ENCODE data around the gene COMMD9. TPM values are rescaled to one million over a fixed set of nuclear protein-coding genes. Genes with fewer than 3 reads are reported as not detected.

COMMD9 gene
- total and polyA plus RNA-seq, 2 of the 4 experiments (the other 2 are of a cell fraction) = 50.7 to 58.3 TPM

DNA sequence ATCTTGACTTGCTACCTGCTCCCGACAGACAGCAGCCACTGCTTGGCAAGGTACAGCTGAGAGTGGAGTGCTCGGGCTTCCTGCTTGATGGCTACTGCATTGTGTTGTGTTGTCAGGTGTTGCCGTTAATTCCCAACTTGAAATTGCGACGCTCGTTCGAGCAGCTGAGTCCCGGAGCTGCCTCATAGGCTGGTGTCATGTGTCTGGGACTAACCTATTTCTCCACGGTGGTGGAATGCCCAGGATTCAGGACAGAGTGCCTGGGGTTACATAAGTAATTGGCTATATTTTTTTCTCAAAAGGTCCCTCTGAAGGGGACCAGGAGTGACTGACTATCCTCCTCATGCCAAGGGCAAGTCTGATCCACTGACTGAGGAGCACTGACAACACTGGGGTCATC is 18.5 kb downstream of the COMMD9 start:
- TF ChIP-seq POLR2A (IDR thresholded peaks at IDR 0.05; ENCODE audit: low read depth, low read length) = no peak
- no peak for TF ChIP-seq MAFK (IDR thresholded peaks at IDR 0.05; ENCODE audit: low read depth, low read length)
- no peak for TF ChIP-seq SMC3 (IDR thresholded peaks at IDR 0.05; ENCODE audit: low read depth, low read length)
- no peak for TF ChIP-seq RCOR1 (IDR thresholded peaks at IDR 0.05; ENCODE audit: insufficient replicate concordance, low read length)
- no peak for TF ChIP-seq MXI1 (IDR thresholded peaks at IDR 0.05; ENCODE audit: borderline replicate concordance, low read depth, low read length)
- TF ChIP-seq MAZ (IDR thresholded peaks at IDR 0.05; ENCODE audit: borderline replicate concordance, low read depth, low read length) = no peak
- TF ChIP-seq, protein P1, sequence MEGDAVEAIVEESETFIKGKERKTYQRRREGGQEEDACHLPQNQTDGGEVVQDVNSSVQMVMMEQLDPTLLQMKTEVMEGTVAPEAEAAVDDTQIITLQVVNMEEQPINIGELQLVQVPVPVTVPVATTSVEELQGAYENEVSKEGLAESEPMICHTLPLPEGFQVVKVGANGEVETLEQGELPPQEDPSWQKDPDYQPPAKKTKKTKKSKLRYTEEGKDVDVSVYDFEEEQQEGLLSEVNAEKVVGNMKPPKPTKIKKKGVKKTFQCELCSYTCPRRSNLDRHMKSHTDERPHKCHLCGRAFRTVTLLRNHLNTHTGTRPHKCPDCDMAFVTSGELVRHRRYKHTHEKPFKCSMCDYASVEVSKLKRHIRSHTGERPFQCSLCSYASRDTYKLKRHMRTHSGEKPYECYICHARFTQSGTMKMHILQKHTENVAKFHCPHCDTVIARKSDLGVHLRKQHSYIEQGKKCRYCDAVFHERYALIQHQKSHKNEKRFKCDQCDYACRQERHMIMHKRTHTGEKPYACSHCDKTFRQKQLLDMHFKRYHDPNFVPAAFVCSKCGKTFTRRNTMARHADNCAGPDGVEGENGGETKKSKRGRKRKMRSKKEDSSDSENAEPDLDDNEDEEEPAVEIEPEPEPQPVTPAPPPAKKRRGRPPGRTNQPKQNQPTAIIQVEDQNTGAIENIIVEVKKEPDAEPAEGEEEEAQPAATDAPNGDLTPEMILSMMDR (conservative IDR thresholded peaks at IDR 0.05; ENCODE audit: low read depth, low read length) = no peak
- TF ChIP-seq CHD1 (IDR thresholded peaks at IDR 0.05; ENCODE audit: low read depth, low read length) = no peak
- no peak for TF ChIP-seq FOS (IDR thresholded peaks at IDR 0.05; ENCODE audit: low read depth, low read length)
- TF ChIP-seq, protein P2, sequence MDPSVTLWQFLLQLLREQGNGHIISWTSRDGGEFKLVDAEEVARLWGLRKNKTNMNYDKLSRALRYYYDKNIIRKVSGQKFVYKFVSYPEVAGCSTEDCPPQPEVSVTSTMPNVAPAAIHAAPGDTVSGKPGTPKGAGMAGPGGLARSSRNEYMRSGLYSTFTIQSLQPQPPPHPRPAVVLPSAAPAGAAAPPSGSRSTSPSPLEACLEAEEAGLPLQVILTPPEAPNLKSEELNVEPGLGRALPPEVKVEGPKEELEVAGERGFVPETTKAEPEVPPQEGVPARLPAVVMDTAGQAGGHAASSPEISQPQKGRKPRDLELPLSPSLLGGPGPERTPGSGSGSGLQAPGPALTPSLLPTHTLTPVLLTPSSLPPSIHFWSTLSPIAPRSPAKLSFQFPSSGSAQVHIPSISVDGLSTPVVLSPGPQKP (IDR thresholded peaks at IDR 0.05; ENCODE audit: borderline replicate concordance, low read depth, low read length) = no peak
- TF ChIP-seq, protein P3, sequence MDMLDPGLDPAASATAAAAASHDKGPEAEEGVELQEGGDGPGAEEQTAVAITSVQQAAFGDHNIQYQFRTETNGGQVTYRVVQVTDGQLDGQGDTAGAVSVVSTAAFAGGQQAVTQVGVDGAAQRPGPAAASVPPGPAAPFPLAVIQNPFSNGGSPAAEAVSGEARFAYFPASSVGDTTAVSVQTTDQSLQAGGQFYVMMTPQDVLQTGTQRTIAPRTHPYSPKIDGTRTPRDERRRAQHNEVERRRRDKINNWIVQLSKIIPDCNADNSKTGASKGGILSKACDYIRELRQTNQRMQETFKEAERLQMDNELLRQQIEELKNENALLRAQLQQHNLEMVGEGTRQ (IDR thresholded peaks at IDR 0.05; ENCODE audit: low read depth, low read length) = no peak
- TF ChIP-seq NFE2L2 (IDR thresholded peaks at IDR 0.05; ENCODE audit: low read depth, low read length) = no peak
- TF ChIP-seq RFX5 (IDR thresholded peaks at IDR 0.05; ENCODE audit: low read depth, low read length) = no peak
- no peak for TF ChIP-seq CEBPB (IDR thresholded peaks at IDR 0.05; ENCODE audit: low read depth, low read length)
- no peak for TF ChIP-seq BHLHE40 (IDR thresholded peaks at IDR 0.05; ENCODE audit: low read depth, low read length)
- no peak for TF ChIP-seq RAD21 (IDR thresholded peaks at IDR 0.05; ENCODE audit: low read length)
- DNase-seq (no peak), ATAC-seq (ENCODE audit: low read depth) (no peak)
- in situ Hi-C loops (cut with MboI; ENCODE audit: low sequenced_read_pairs) (no loop called here), dilution Hi-C loops (cut with HindIII; ENCODE audit: low sequenced_read_pairs, unreplicated experiment) (no loop called here), intact Hi-C loops (cut with micrococcal nuclease) (no loop called here)
- no peak overlapping the region for H4K8ac ChIP-seq (ENCODE audit: low read depth in 2 of 2, low read length in 2 of 2)
- H2BK5ac ChIP-seq (ENCODE audit: low read depth, low read length, poor library complexity, severe bottlenecking) = no peak overlapping the region
- no TSS peak for BruUV-seq (replicated peaks)
- no peak overlapping the region for H3K56ac ChIP-seq (ENCODE audit: extremely low read depth, insufficient read depth, low read length)
- H3K18ac ChIP-seq (ENCODE audit: low read depth, low read length) = no peak overlapping the region
- H3K4me3 ChIP-seq (ENCODE audit: insufficient read depth, low read depth, low read length) = no peak overlapping the region
- no peaks in the 10 kb centered on the region for H3K4me1 ChIP-seq (ENCODE audit: control insufficient read depth, insufficient read depth, low read length)
- H3K23ac ChIP-seq (ENCODE audit: low read depth, low read length) = no peak overlapping the region
- peaks cover 5% of the 10 kb centered on the region; the same call in 1 of the 2 replicates for H4K20me1 ChIP-seq (ENCODE audit: insufficient read depth, low read length)
- no peak overlapping the region for H3K4me2 ChIP-seq (ENCODE audit: low read depth, low read length)
- H3K27ac ChIP-seq (ENCODE audit: insufficient read depth, low read length) = no peak overlapping the region
- POLR2A ChIA-PET (ENCODE audit: unreplicated experiment) = no interaction called here
- no peak overlapping the region for H2BK120ac ChIP-seq (ENCODE audit: low read depth, low read length)
- no peak overlapping the region for H2BK15ac ChIP-seq (ENCODE audit: low read depth, low read length)
- H3K79me1 ChIP-seq (ENCODE audit: low read depth in 1 of 2, low read length in 2 of 2) = no peaks in the 10 kb centered on the region
- no peak overlapping the region for H4K91ac ChIP-seq (ENCODE audit: insufficient read depth, low read depth, low read length)
- peaks cover 5% of the 10 kb centered on the region; the same call in 1 of the 2 replicates for H3K9me1 ChIP-seq (ENCODE audit: insufficient read depth, low read length)
- no peak overlapping the region for H2AFZ ChIP-seq (replicated peaks; ENCODE audit: low read length, poor library complexity)
- CTCF ChIA-PET = interaction anchor here (0.6 kb wide), 1 partner anchor 548 kb away, joined by 3 read pairs; no protein-coding TSS in a partner anchor
- H3K4ac ChIP-seq (ENCODE audit: low read depth, low read length) = no peak overlapping the region
- no peak overlapping the region for H2AK9ac ChIP-seq (replicated peaks; ENCODE audit: low read depth, low read length, poor library complexity)
- no peak overlapping the region for H2BK20ac ChIP-seq (ENCODE audit: low read depth, low read length)
- H3K36me3 ChIP-seq (ENCODE audit: control insufficient read depth, insufficient read depth, low read length) = peaks cover 24% of the 10 kb centered on the region
- H4K5ac ChIP-seq (ENCODE audit: low read depth, low read length) = no peak overlapping the region
- no peaks in the 10 kb centered on the region for H3K27me3 ChIP-seq (ENCODE audit: control insufficient read depth, insufficient read depth, low read length)
- H3K9ac ChIP-seq (ENCODE audit: low read depth, low read length) = no peak overlapping the region
- no peak overlapping the region for H3K14ac ChIP-seq (replicated peaks; ENCODE audit: low read depth, low read length)
- WGBS, 2 experiments (ENCODE audit: extremely low coverage in 2 of 2, insufficient read length in 1 of 2) = 82% methylated on average over 9 of the region's 9 CpGs; no CpG with 5 or more reads in 1 of the 2 experiments
- H3K9me3 ChIP-seq (ENCODE audit: control insufficient read depth, insufficient read depth, low read length) = no peaks in the 10 kb centered on the region
- no peak overlapping the region for H2AK5ac ChIP-seq (ENCODE audit: low read depth, low read length)
